Naive thymus-derived CD8-positive, alpha-beta T cell (primary cell): ENCODE results near the gene PDLIM1. TPM values are rescaled to one million over a fixed set of nuclear protein-coding genes. Genes with fewer than 3 reads are reported as not detected.
A peak's percentile ranks its signal among the peaks of the same experiment; 100 is the strongest.

Experiments used
- ATAC-seq, 2 donors: fragments of 150-1000 bp; cut with Tn5 transposase in 1 of 2; sonication (Bioruptor Pico), chemical (Tn5 transposase) in 1 of 2; 1 replicate in 1 of 2; 2 replicates in 1 of 2; pipeline ENCODE4 v1.10.0; 2021; ENCODE audit warnings: mild to moderate bottlenecking in 2 of 2, moderate library complexity in 2 of 2
- POLR2A ChIA-PET: fragments of 350-600 bp; sonication (Branson Sonifier 250); formaldehyde crosslinking; loops from one replicate; lab custom pipeline; 2021; ENCODE audit warnings: antibody characterized with exemption; lab: Charles Lee
- DNase-seq, 10 donors: peaks; one replicate each; pipeline versions ENCODE4 v3.0.0 to v3.0.0-alpha.2; 2020 to 2022
- H3K27ac Mint-ChIP-seq, 10 donors: one replicate each; pipeline ENCODE4 v1.8.0; 2020 to 2022; ENCODE audit warnings: mild to moderate bottlenecking in 10 of 10, mixed read lengths in 10 of 10, moderate library complexity in 4 of 10, inconsistent platforms in 1 of 10
- H3K27me3 Mint-ChIP-seq, 5 donors: one replicate each; pipeline ENCODE4 v1.8.0; 2021 to 2022; ENCODE audit warnings: mixed read lengths in 5 of 5
- H3K36me3 Mint-ChIP-seq, 3 donors: one replicate each; pipeline ENCODE4 v1.8.0; 2020 to 2022; ENCODE audit warnings: mixed read lengths in 3 of 3, mild to moderate bottlenecking in 2 of 3, inconsistent platforms in 1 of 3
- H3K4me1 Mint-ChIP-seq, 4 donors: one replicate each; pipeline ENCODE4 v1.8.0; 2021 to 2022; ENCODE audit warnings: mixed read lengths in 4 of 4
- H3K4me3 Mint-ChIP-seq, 10 donors: one replicate each; pipeline ENCODE4 v1.8.0; 2020 to 2022; ENCODE audit warnings: mild to moderate bottlenecking in 10 of 10, mixed read lengths in 10 of 10, moderate library complexity in 6 of 10, inconsistent platforms in 1 of 10
- H3K9me3 Mint-ChIP-seq, 9 donors: one replicate each; pipeline ENCODE4 v1.8.0; 2020 to 2022; ENCODE audit warnings: mixed read lengths in 9 of 9, mild to moderate bottlenecking in 3 of 9, inconsistent platforms in 1 of 9, moderate library complexity in 1 of 9
- polyA plus RNA-seq, 3 donors: library from polyadenylated mRNA; unstranded; fragments of 300-500 nt; fragmentation: Illumina TruSeq; gene quantifications; one replicate each; pipeline ENCODE4 v1.2.3, GENCODE V29; 2021
- total RNA-seq, 8 experiments: library from RNA in 2 of 8; stranded (reverse) in 2 of 8; gene quantifications; one replicate each; pipeline ENCODE4 v1.2.3 and lab custom pipeline; 2021 to 2026

Gene PDLIM1
- total and polyA plus RNA-seq, 5 experiments from 2014 or later, result 0.48 to 15.2 (median 4.5) TPM

- Mint-ChIP-seq H3K36me3 (no peaks in the 10 kb centered on the region), H3K9me3 (no peaks in the 10 kb centered on the region), H3K27ac (no peak overlapping the region), H3K27me3 (peaks cover 1 to 10% (median 6%) of the 10 kb centered on the region in 5 donors), H3K4me3 (no peak overlapping the region), H3K4me1 (peaks cover 0 to 23% (median 0%) of the 10 kb centered on the region in 4 donors)
- ATAC-seq, result no peak
- POLR2A ChIA-PET, result no interaction called here
- no peak for DNase-seq
These were observed 11.6 kb downstream of the PDLIM1 start for GRCh38 chr10:95279042-95279820.

GRCh38 chr10:95278061-95278988, 12.5 kb downstream of the PDLIM1 start:
- no peak for DNase-seq
- no peak for ATAC-seq
- Mint-ChIP-seq H3K27ac (no peak overlapping the region), H3K4me1 (peaks cover 0 to 23% (median 0%) of the 10 kb centered on the region in 4 donors), H3K27me3 (peaks cover 1 to 10% (median 5%) of the 10 kb centered on the region in 5 donors), H3K9me3 (no peaks in the 10 kb centered on the region), H3K36me3 (no peaks in the 10 kb centered on the region), H3K4me3 (no peak overlapping the region)
- POLR2A ChIA-PET, result no interaction called here

- no peaks in the 10 kb centered on the region for H3K9me3 Mint-ChIP-seq
- no peaks in the 10 kb centered on the region for H3K36me3 Mint-ChIP-seq
- POLR2A ChIA-PET, result no interaction called here
- peaks cover 1 to 10% (median 3%) of the 10 kb centered on the region in 5 donors for H3K27me3 Mint-ChIP-seq
- H3K4me3 Mint-ChIP-seq, result no peak overlapping the region
- no peak overlapping the region for H3K27ac Mint-ChIP-seq
- no peak for DNase-seq
- ATAC-seq, result no peak
- H3K4me1 Mint-ChIP-seq, result peaks cover 0 to 23% (median 0%) of the 10 kb centered on the region in 4 donors
These were observed 13.2 kb downstream of the PDLIM1 start for GRCh38 chr10:95277614-95278013.

GRCh38 chr10:95277201-95277570, 13.6 kb downstream of the PDLIM1 start:
- Mint-ChIP-seq H3K4me1 (peaks cover 0 to 23% (median 0%) of the 10 kb centered on the region in 4 donors), H3K4me3 (no peak overlapping the region), H3K36me3 (no peaks in the 10 kb centered on the region), H3K27ac (no peak overlapping the region), H3K9me3 (no peaks in the 10 kb centered on the region), H3K27me3 (peaks cover under 1 to 10% (median 3%) of the 10 kb centered on the region in 5 donors)
- POLR2A ChIA-PET, result no interaction called here
- ATAC-seq, result no peak
- no peak for DNase-seq

GRCh38 chr10:95276367-95277200, 14.2 kb downstream of the PDLIM1 start:
- no peak for ATAC-seq
- POLR2A ChIA-PET, result no interaction called here
- Mint-ChIP-seq H3K9me3 (no peaks in the 10 kb centered on the region), H3K4me3 (no peak overlapping the region), H3K36me3 (no peaks in the 10 kb centered on the region), H3K27me3 (peaks cover 0 to 10% (median 3%) of the 10 kb centered on the region in 5 donors), H3K27ac (no peak overlapping the region), H3K4me1 (peaks cover 0 to 23% (median 0%) of the 10 kb centered on the region in 4 donors)
- DNase-seq, result no peak

GRCh38 chr10:95275726-95276366, 15.0 kb downstream of the PDLIM1 start:
- ATAC-seq (no peak), DNase-seq (no peak)
- Mint-ChIP-seq H3K9me3 (no peaks in the 10 kb centered on the region), H3K27ac (no peak overlapping the region), H3K4me1 (peaks cover 0 to 19% (median 0%) of the 10 kb centered on the region in 4 donors), H3K27me3 (peaks cover 0 to 10% (median 3%) of the 10 kb centered on the region in 5 donors), H3K4me3 (no peak overlapping the region), H3K36me3 (no peaks in the 10 kb centered on the region)
- POLR2A ChIA-PET, result no interaction called here

GRCh38 chr10:95273393-95274312, 17.1 kb downstream of the PDLIM1 start:
- no peak overlapping the region for H3K27ac Mint-ChIP-seq
- no peaks in the 10 kb centered on the region for H3K36me3 Mint-ChIP-seq
- DNase-seq (no peak), ATAC-seq (no peak)
- peaks cover 0 to 14% (median 0%) of the 10 kb centered on the region in 4 donors for H3K4me1 Mint-ChIP-seq
- POLR2A ChIA-PET, result no interaction called here
- H3K27me3 Mint-ChIP-seq, result peaks cover 0 to 10% (median 3%) of the 10 kb centered on the region in 5 donors
- no peak overlapping the region for H3K4me3 Mint-ChIP-seq
- no peaks in the 10 kb centered on the region for H3K9me3 Mint-ChIP-seq

GRCh38 chr10:95268438-95268837, 22.4 kb downstream of the PDLIM1 start:
- Mint-ChIP-seq H3K4me1 (peaks cover 0 to 11% (median 0%) of the 10 kb centered on the region in 4 donors), H3K27me3 (peaks cover 0 to 8% (median 0%) of the 10 kb centered on the region in 5 donors), H3K4me3 (no peak overlapping the region), H3K9me3 (no peaks in the 10 kb centered on the region), H3K36me3 (no peaks in the 10 kb centered on the region), H3K27ac (peak overlapping the region in 1 of 10 donors; percentile 34)
- POLR2A ChIA-PET, result no interaction called here
- DNase-seq (no peak), ATAC-seq (no peak)

GRCh38 chr10:95267251-95267650, 23.6 kb downstream of the PDLIM1 start:
- Mint-ChIP-seq H3K9me3 (no peaks in the 10 kb centered on the region), H3K27ac (peak overlapping the region in 1 of 10 donors; percentile 17)

GRCh38 chr10:95266674-95267095, 24.1 kb downstream of the PDLIM1 start:
- no peaks in the 10 kb centered on the region for H3K36me3 Mint-ChIP-seq
- peaks cover 0 to 9% (median 4%) of the 10 kb centered on the region in 5 donors for H3K27me3 Mint-ChIP-seq
- POLR2A ChIA-PET, result no interaction called here
- H3K9me3 Mint-ChIP-seq, result no peaks in the 10 kb centered on the region
- peaks cover 0 to 15% (median 0%) of the 10 kb centered on the region in 4 donors for H3K4me1 Mint-ChIP-seq
- H3K4me3 Mint-ChIP-seq, result no peak overlapping the region
- ATAC-seq (peak in 1 of 2 donors; percentile 44), DNase-seq (no peak)
- H3K27ac Mint-ChIP-seq, result peak overlapping the region in 1 of 10 donors; percentile 17

More at GRCh38 chr10:95267251-95267650, 23.6 kb downstream of the PDLIM1 start:
- POLR2A ChIA-PET, result no interaction called here
- ATAC-seq, result no peak
- DNase-seq, result no peak
- no peaks in the 10 kb centered on the region for H3K36me3 Mint-ChIP-seq
- H3K4me3 Mint-ChIP-seq, result no peak overlapping the region
- peaks cover 0 to 15% (median 0%) of the 10 kb centered on the region in 4 donors for H3K4me1 Mint-ChIP-seq
- peaks cover 0 to 9% (median 3%) of the 10 kb centered on the region in 5 donors for H3K27me3 Mint-ChIP-seq

- Mint-ChIP-seq H3K4me1 (peaks cover 0 to 15% (median 0%) of the 10 kb centered on the region in 4 donors), H3K27me3 (peaks cover 0 to 9% (median 4%) of the 10 kb centered on the region in 5 donors), H3K36me3 (no peaks in the 10 kb centered on the region), H3K9me3 (no peaks in the 10 kb centered on the region), H3K4me3 (no peak overlapping the region), H3K27ac (no peak overlapping the region)
- ATAC-seq, result no peak
- DNase-seq, result no peak
- POLR2A ChIA-PET, result no interaction called here
These were observed 25.2 kb downstream of the PDLIM1 start for GRCh38 chr10:95265572-95265971.
